ENCODE data around the gene PGM3. TPM values are rescaled to one million over a fixed set of nuclear protein-coding genes. Genes with fewer than 3 reads are reported as not detected.

PGM3 gene, protein sequence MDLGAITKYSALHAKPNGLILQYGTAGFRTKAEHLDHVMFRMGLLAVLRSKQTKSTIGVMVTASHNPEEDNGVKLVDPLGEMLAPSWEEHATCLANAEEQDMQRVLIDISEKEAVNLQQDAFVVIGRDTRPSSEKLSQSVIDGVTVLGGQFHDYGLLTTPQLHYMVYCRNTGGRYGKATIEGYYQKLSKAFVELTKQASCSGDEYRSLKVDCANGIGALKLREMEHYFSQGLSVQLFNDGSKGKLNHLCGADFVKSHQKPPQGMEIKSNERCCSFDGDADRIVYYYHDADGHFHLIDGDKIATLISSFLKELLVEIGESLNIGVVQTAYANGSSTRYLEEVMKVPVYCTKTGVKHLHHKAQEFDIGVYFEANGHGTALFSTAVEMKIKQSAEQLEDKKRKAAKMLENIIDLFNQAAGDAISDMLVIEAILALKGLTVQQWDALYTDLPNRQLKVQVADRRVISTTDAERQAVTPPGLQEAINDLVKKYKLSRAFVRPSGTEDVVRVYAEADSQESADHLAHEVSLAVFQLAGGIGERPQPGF
- total RNA-seq = 12.0 TPM
- long read RNA-seq, full-length matches to known transcripts = 26 of 35 reads
- long read RNA-seq, partial matches to known transcripts = 1 of 35 reads
- long read RNA-seq, other reads (novel, unspliced or antisense) = 8 of 35 reads

DNA sequence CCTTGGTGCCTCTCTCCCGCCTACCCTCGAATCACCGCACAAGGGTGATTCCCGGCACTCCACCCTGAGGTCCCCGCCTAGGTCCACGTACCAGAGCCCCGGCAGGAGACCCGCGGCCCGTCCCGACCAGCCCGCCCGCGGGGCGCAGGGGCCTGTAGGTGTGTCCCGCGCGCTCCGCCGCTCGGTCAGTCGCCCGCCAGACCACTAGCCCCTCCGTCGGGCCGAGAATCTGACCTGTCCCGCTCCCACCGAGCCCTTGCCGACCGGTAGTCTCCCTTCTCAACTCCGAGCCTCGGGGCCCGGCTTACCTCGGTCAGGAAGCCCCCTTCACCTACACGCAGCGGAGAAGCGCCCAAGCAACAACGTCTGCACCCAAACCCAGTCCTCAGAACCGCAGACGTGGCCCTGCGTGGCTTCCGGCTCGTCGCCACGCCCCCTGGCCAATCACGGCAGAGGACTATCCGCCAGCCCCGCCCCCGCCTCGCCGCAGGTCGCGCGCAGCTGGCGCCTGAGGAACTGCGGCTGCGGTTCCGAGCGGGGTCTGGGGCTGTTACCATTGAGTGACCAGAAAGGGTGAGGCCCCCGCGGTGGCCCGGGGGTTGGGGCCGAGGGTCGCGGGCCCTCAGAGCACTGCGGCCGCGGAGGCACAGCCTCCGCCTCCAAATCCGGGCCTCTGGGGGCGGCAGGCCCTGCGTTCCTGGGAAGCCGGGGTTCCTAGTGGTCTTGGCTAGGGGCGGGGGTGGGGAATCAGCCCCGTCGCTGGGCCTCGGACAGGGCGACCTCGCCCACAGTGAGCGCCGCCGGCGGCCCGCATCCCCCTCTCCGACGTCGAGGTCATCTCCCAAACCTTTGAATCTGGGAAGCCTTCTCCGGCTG lies at the start of gene PGM3, which contains the start of gene RWDD2A:
TSS of gene PGM3 (minus strand) at position 395 of the 876 bp plus-strand sequence. CDS start 2,253 bp downstream, outside the sequence.
TSS of gene RWDD2A (plus strand) at position 487 of the 876 bp plus-strand sequence. CDS start 1,095 bp downstream, outside the sequence.
- intact Hi-C loops (cut with DNase I) = loop anchor here (10.0 kb wide), 1 partner anchor 948 kb away; the partner anchor contains the start of gene IBTK
- peak; percentile 100 for ATAC-seq (ENCODE audit: poor library complexity)

DNA sequence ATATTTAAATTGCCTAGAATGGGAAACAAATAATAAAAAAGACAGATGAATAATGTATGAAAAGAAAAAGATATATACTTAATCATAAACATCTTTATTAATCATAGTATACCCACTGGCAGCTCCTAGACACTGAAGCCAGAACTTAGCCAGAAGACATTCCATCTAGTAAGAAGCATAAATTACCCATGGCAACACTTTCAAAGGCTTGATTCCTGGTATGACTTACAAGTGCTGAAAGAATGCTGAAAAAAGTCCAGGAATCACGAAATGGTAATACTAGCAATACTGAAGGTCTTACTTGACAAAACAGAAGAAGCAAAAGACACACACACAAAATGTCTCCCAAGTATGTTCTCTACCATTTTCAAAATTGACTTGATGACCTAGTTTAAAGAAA lies 38.1 kb upstream of the PGM3 start:
- ATAC-seq (ENCODE audit: poor library complexity) = no peak
- no peak for DNase-seq
- intact Hi-C loops (cut with DNase I) = no loop called here

More for the DNA sequence above, at the start of gene PGM3, which contains the start of gene RWDD2A:
- DNase-seq = peak; percentile 95

DNA sequence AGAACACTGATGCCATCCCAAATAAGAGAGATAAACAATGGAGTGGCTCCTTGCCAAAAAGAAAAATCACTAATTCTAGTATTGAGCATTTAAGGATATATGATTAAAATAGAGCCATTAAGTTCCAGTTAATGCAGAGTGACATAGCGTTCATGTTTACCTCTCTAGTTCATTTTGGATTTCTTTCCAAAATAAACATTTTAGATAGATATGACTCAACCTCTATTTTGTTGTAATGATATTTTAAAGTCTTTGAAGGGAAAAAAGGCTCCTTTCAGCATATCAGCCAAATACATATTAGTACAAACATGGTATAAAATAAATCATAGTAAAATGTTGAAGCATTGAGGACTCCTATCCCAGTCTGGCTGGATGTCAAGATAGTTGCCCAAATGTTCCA lies 33.5 kb upstream of the PGM3 start:
- DNase-seq = no peak
- no peak for ATAC-seq (ENCODE audit: poor library complexity)
- intact Hi-C loops (cut with DNase I) = no loop called here

DNA sequence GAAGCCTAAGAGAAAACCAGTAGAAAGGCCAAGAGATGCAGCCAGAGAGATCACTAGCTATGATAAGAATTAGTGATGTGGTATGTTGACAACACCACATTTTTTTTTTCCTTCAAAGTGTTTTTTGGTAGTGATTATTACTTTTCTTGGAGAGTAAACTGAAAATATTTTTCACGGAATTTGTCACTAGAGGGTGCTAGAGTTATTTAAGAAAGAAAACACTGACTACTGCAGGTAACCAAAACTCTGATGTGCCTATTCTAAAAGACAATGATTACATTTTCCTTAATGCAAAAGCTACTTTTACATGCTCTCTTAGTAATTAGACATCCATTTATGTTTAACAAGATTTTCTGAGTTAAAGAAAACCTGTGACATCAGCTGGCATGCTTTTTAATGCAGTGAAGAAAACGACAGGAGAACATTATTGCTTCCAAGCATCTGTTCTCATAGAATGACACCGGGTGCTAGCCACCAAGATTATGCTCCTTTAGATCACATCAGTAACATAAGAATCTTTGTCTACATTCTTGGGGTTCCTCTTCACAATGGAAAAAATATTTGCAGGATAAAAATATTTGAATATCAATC lies 28.9 kb upstream of the PGM3 start:
- no peak for ATAC-seq (ENCODE audit: poor library complexity)
- intact Hi-C loops (cut with DNase I) = loop anchor here (5.0 kb wide), 1 partner anchor 295 kb away; no protein-coding TSS in a partner anchor
- DNase-seq = no peak

DNA sequence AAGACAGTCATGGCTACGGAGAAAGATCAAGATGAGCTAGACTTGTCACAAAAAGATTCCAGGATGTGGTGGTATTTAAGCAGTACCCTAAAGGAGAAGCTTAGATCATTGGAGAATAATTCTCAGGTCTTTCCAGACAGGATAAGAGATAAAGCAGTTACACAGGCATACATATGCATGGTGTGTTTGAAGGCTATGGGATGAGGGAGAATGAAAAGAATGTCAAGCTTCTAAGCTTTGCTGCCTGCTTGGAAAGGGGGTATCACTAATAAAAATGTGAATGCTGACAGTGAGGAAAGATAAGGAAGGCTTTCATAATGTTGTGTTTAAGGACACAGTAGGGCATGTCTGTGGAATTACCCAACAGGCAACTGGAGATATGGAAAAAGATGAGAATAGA lies 28.2 kb upstream of the PGM3 start:
- intact Hi-C loops (cut with DNase I) = loop anchor here (5.0 kb wide), 1 partner anchor 296 kb away; no protein-coding TSS in a partner anchor
- DNase-seq (no peak), ATAC-seq (ENCODE audit: poor library complexity) (no peak)

DNA sequence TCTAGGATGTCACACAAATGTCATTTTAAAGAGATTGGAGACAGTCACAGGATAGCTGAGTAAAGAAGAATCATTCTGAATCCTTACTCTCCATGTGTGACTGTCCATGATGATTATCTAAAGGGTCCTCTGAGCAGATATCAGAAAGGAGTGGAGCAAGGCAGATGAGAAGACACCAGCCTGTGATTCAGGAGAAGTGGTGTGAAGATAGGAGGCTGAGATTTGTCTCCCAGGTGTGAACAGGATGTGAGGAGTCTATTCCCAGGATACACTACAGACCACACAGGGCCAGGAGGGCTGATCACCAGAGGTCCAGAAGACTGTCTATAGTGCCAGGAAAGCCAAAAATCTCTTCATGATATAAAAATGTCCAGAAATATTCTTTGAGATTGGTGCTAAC lies 27.1 kb upstream of the PGM3 start:
- ATAC-seq (ENCODE audit: poor library complexity) (no peak), DNase-seq (no peak)
- intact Hi-C loops (cut with DNase I) = loop anchor here (5.0 kb wide), 1 partner anchor 297 kb away; no protein-coding TSS in a partner anchor

DNA sequence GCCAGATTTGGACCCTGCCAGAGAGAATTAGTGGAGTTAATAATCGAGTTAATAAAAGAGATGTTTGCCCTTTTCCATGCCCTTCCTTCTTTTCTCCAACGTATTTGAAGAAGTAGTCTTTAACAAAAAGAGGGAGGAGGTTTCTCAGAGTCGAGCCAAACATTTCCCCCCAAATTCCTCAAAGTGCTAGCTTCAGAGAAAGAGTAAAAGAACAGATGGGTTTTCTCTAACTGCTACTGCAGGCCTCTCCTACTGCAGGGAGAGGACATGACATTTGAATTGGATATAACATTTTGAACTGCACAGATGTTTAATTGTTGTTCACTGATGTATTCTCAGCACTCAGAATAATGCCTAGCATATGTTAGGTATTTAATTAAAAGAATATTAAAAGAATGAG lies 25.6 kb upstream of the PGM3 start:
- DNase-seq = no peak
- intact Hi-C loops (cut with DNase I) = loop anchor here (5.0 kb wide), 1 partner anchor 151 kb away; the partner anchor contains the start of genes DOP1A and UBE3D
- ATAC-seq (ENCODE audit: poor library complexity) = no peak

DNA sequence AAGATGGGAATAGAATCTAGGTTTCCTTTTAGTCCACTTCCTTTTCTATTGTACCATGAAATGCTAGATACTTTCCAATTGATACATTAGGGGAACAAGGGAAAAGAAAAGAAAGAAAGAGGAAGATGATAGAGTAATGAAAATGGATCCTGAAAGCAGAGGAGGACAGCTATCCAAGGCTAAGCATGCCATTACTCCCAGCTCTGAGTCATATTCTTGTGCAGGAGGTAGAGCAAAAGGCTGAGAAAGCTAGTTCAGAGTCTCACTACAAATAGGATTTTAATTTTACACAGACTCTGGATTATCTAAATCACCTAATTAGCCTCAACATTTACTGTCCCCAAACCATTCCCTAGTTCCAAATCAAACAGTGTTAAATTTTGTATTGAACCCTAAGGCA lies 23.7 kb upstream of the PGM3 start:
- intact Hi-C loops (cut with DNase I) = loop anchor here (5.0 kb wide), 1 partner anchor 150 kb away; the partner anchor contains the start of genes DOP1A and UBE3D
- no peak for DNase-seq

DNA sequence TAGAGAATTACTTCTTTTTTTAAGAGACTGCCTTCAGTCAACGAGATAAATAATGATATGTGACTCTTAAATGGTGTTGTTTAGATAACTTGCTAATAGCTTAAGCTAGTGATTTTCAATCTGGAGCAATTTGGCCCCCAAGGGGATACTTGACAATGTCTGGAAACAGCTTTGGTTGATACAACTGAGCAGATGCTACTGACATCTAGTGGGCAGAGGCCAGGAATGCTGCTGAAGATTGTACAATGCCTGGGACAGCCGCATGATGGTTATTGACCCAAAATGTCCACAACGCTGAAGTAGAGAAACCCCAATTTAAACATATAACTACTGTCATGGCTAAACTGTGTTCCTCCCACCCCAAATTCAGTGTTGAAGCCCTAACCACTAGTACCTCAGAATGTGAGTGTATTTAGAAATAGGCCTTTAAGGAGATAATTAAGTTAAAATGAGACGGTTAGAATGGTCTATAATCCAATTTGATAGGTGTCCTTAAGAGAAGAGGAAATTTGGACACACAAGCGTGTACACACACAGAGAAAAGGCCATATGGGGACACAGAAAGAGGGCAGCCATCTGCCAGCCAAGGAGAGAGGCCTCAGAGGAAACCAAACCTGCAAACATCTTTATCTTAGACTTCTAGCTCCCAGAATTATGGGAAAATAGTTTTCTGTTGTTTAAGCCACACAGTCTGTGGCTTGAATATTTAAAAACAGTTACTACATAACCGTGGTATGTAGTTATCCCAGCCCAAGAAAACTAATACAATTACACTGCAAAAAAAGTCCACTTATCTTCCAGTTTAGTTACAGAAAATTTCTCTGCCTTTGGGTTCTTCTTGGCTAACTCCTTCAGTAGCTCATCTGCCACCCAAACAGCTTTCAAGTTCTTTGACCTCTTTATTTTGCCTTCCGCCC lies 22.3 kb upstream of the PGM3 start:
- ATAC-seq (ENCODE audit: poor library complexity) = peak; percentile 97
- DNase-seq = peak; percentile 52
- intact Hi-C loops (cut with DNase I) = loop anchor here (5.0 kb wide), 1 partner anchor 148 kb away; the partner anchor contains the start of genes DOP1A and UBE3D

More for the DNA sequence above, 23.7 kb upstream of the PGM3 start:
- ATAC-seq (ENCODE audit: poor library complexity) = no peak

DNA sequence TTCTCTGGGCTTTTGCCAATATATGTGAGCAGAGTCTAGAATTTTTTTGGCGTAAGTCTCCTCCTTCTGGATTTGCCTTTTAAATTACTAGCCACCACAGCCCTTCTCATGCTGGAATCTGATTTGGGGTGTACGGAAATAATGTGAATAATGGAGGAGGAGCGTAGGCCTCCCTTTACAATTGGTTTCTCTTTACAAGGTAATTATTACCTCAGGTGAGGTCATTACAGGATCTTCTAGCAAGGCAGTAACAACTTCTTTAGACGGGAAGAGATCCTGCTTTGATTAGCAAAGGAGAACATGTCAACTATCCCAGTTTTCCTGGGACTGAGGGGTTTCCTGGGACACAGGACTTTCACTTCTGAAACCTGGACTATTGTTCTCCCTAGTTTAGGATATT lies 9.0 kb upstream of the PGM3 start:
- intact Hi-C loops (cut with DNase I) = no loop called here

DNA sequence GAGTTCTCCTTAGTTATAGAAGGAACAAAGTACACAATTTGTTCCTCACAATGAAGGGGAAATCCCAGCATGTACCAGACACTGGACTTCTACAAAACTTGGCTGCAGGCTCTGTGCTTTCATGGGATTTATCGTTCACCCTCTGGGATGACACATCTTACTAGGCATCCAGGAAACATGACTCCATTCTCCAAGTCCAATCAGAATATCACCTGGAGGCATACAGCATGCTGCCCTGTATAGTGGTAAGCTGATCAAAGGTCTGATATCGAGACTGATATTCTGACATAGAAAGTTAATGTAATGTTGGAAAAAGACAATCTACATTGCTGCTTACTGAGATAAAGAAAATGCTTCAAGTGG lies 6.8 kb upstream of the PGM3 start:
- DNase-seq (no peak), ATAC-seq (ENCODE audit: poor library complexity) (no peak)
- intact Hi-C loops (cut with DNase I) = loop anchor here (10.0 kb wide), 1 partner anchor 955 kb away; the partner anchor contains the start of gene IBTK

More for the DNA sequence above, 9.0 kb upstream of the PGM3 start:
- DNase-seq = no peak
- no peak for ATAC-seq (ENCODE audit: poor library complexity)

DNA sequence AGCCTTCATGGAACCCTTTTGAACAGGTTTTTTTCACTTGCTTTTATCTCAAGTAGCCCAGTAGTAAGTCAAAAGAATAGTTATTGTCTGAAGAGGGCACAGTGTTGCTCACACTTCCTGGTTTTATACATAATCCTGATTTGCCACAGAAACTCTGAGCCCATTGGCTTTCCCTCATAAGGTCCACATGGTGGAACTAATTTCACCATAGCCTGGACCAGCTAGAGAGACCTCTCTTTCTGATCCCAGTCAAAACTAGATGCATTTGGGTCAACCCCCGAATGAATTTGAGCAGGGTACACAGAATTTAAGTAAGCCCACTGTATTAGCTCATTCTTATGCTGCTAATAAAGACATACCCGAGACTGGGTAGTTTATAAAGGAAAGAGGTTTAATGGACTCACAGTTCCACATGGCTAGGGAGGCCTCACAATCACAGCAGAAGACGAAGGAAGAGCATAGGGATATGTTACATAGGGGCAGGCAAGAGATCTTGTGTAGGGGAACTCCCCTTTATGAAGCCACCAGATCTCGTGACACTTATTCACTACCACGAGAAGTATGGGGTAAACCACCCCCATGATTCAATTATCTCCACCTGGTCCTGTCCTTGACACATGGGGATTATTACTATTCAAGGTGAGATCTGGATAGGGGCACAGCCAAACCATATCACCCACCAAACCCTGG lies 6.3 kb upstream of the PGM3 start:
- ATAC-seq (ENCODE audit: poor library complexity) (no peak), DNase-seq (no peak)
- intact Hi-C loops (cut with DNase I) = loop anchor here (10.0 kb wide), 1 partner anchor 955 kb away; the partner anchor contains the start of gene IBTK

DNA sequence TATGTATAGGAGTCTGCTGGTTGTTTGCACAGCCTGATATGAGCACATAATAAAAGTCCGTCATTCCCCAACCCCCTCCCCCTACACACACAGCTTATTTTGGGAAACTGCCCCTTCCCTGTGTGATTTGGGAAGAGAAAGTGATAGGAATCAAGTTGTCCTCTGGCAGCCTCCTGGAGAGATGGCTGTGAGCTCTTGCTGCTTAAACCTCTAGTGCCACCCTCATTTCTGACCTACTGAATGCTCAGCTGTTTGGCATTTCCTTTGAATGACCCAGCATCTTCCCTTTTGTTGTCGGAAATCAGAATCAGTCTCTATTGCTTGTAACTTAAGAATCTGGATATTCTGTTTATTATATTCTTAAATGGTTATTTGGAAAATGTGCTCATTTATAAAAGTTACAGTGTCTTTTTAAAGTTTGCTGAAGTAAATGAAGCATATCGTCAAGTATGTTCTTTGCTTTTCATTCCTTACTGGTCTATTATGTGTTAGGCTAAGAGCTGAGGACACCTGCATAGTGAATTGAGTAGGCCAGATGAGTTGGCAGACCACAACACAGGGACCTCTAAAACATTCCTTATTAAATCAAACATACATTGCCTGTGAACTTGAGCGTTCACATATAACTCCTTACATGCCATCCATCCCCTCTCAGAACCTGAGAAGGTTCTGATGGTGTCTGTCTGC lies 5.6 kb upstream of the PGM3 start:
- intact Hi-C loops (cut with DNase I) = loop anchor here (10.0 kb wide), 1 partner anchor 954 kb away; the partner anchor contains the start of gene IBTK
- DNase-seq (no peak), ATAC-seq (ENCODE audit: poor library complexity) (no peak)

DNA sequence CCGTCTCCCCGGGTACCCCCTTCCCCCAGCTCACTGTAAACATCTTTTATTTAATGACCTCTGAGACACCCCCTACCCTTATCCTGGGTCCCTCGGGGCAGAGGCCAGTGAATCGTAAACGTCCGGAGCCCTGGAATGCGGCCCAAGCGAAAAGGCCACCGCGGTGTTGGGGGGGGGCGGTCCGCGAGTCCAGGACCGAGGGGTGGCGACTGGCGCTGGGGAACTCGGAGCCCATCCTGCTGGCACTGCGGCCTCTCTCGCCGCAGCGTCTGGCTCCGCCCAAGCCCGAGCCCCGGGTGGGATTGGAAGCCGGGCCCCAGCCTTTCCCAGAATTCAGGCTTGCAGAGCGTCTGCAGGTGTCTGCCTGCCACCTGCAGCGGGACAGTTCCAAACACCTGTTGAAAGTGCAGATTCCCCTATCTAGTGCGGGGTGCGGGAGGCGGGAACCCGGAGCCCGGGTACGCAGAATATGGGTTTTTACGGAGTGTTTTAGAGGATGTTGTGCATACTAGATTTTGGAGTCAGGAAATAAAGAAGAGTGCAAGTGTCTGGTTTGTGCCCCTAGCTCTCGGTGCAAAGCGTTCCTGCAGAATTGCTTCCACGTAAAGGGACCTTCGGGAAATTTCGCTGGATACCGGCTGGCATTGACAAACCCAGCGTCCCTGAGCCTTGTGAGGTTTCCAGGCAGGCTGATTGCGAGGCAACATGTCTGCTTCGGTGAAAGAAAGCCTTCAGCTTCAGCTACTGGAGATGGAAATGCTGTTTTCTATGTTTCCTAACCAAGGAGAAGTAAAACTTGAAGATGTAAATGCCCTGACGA lies 892 bp upstream of the PGM3 start:
- DNase-seq (peak; percentile 63), ATAC-seq (ENCODE audit: poor library complexity) (peak; percentile 70)
- intact Hi-C loops (cut with DNase I) = loop anchor here (10.0 kb wide), 1 partner anchor 949 kb away; the partner anchor contains the start of gene IBTK

DNA sequence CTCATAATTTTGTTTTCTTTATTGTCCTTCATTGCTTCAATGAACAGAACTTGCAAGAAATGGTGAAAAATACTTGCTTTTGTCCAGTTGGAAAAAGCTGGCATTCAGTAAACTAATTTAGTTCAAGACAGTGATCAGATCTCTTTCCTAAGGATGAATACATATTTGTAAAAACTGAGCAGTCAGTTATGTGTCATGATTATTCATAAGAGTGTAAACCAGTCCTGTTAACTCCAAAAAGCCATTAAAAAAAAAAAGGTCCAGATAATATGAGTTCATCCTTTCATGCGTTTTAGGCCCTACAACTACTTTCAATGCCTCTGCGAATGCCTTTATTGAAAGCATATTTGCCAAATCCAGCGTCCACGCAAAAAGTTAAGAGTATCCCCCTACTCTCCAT lies 609 bp downstream of the PGM3 start:
- ATAC-seq (ENCODE audit: poor library complexity) (no peak), DNase-seq (no peak)
- intact Hi-C loops (cut with DNase I) = loop anchor here (10.0 kb wide), 1 partner anchor 948 kb away; the partner anchor contains the start of gene IBTK
